Neural cell (in vitro differentiated cells): ENCODE results near the gene LARGE1. TPM values are rescaled to one million over a fixed set of nuclear protein-coding genes. Genes with fewer than 3 reads are reported as not detected.

Experiments
- H2AFZ ChIP-seq: fragments of 200-600, 300-800 bp; sonication (generic), shearing (Covaris generic); 2 replicates; pipeline ENCODE4 v1.6.0; 2014; ENCODE audit warnings: low read depth, mild to moderate bottlenecking, antibody characterized with exemption, low read length, moderate library complexity
- H3F3A ChIP-seq: fragments of 200-600 bp; shearing (Covaris generic); 2 replicates; pipeline ENCODE4 v1.6.1; 2016; ENCODE audit warnings: mild to moderate bottlenecking, moderate library complexity, mixed read lengths, antibody characterized with exemption, low read length; ENCODE audit not compliant: insufficient read depth, poor library complexity, severe bottlenecking
- H3K27ac ChIP-seq: fragments of 200-600, 300-800 bp; sonication (generic), shearing (Covaris generic); 2 replicates; pipeline ENCODE4 v1.5.1; 2014; ENCODE audit warnings: mild to moderate bottlenecking, low read length, moderate library complexity
- H3K27me3 ChIP-seq: fragments of 300-800, 200-600 bp; sonication (generic), shearing (Covaris generic); 2 replicates; pipeline ENCODE4 v1.6.0; 2014; ENCODE audit warnings: mild to moderate bottlenecking, low read depth, low read length, moderate library complexity; ENCODE audit not compliant: insufficient read depth
- H3K36me3 ChIP-seq: fragments of 300-800, 200-600 bp; sonication (generic), shearing (Covaris generic); 2 replicates; pipeline ENCODE4 v1.5.1; 2014; ENCODE audit warnings: mild to moderate bottlenecking, antibody characterized with exemption, low read length, moderate library complexity; ENCODE audit not compliant: insufficient read depth
- H3K4me2 ChIP-seq: fragments of 300-800, 200-600 bp; sonication (generic), shearing (Covaris generic); 2 replicates; pipeline ENCODE4 v1.6.0; 2014; ENCODE audit warnings: mild to moderate bottlenecking, low read length
- H3K4me3 ChIP-seq: fragments of 300-800, 200-600 bp; sonication (generic), shearing (Covaris generic); 2 replicates; pipeline ENCODE4 v1.5.1; 2014; ENCODE audit warnings: mild to moderate bottlenecking, low read length, moderate library complexity
- H3K79me2 ChIP-seq: fragments of 200-600 bp; shearing (Covaris generic); replicated peaks from 2 replicates; pipeline ENCODE4 v1.6.0; 2014; ENCODE audit warnings: mild to moderate bottlenecking, low read length, moderate library complexity; ENCODE audit not compliant: insufficient read depth
- H3K9ac ChIP-seq: fragments of 300-800, 200-600 bp; sonication (generic), shearing (Covaris generic); 2 replicates; pipeline ENCODE4 v1.6.1; 2016; ENCODE audit warnings: mild to moderate bottlenecking, low read length, mixed read lengths
- H3K9me2 ChIP-seq: fragments of 200-600 bp; shearing (Covaris generic); 2 replicates; pipeline ENCODE4 v1.6.1; 2016; ENCODE audit warnings: mild to moderate bottlenecking, low read length, mixed read lengths; ENCODE audit not compliant: insufficient read depth
- H3K9me3 ChIP-seq: fragments of 200-600, 300-800 bp; sonication (generic), shearing (Covaris generic); 2 replicates; pipeline ENCODE4 v1.6.1; 2016; ENCODE audit warnings: mild to moderate bottlenecking, mixed run types, low read length, moderate library complexity, mixed read lengths
- H4K20me1 ChIP-seq: fragments of 200-600 bp; shearing (Covaris generic); 2 replicates; pipeline ENCODE4 v1.6.1; 2016; ENCODE audit warnings: mild to moderate bottlenecking, mixed run types; ENCODE audit not compliant: insufficient read depth
- CTCF ChIP-seq: fragments of 450-650 bp; IDR thresholded peaks from 2 replicates; pipeline ENCODE4 v1.5.1; 2014; ENCODE audit warnings: antibody characterized with exemption, mild to moderate bottlenecking, moderate library complexity; ENCODE audit not compliant: poor library complexity, severe bottlenecking
- EP300 ChIP-seq: fragments of 450-650 bp; conservative IDR thresholded peaks from 2 replicates; pipeline ENCODE4 v1.6.1; 2014; ENCODE audit warnings: antibody characterized with exemption, mild to moderate bottlenecking, moderate library complexity; ENCODE audit not compliant: poor library complexity, severe bottlenecking
- EZH2 ChIP-seq: fragments of 200-600, 300-800 bp; shearing (Covaris generic), sonication (generic); IDR thresholded peaks from 2 replicates; pipeline ENCODE4 v1.6.1; 2014; ENCODE audit warnings: antibody characterized with exemption, low read length, borderline replicate concordance, mild to moderate bottlenecking; ENCODE audit not compliant: insufficient read depth, poor library complexity, severe bottlenecking
- MXI1 ChIP-seq: fragments of 450-650 bp; conservative IDR thresholded peaks from 2 replicates; pipeline ENCODE4 v1.6.1; 2014; ENCODE audit warnings: antibody characterized with exemption, mild to moderate bottlenecking; ENCODE audit not compliant: poor library complexity, severe bottlenecking
- POLR2AphosphoS5 ChIP-seq: IDR thresholded peaks from 2 replicates; pipeline ENCODE4 v1.6.1; 2012
- RAD21 ChIP-seq: fragments of 450-650 bp; conservative IDR thresholded peaks from 2 replicates; pipeline ENCODE4 v1.6.1; 2014; ENCODE audit warnings: antibody characterized with exemption, mild to moderate bottlenecking, moderate library complexity
- REST ChIP-seq: IDR thresholded peaks from 2 replicates; pipeline ENCODE4 v1.6.1; 2012; ENCODE audit warnings: borderline replicate concordance
- SMC3 ChIP-seq: fragments of 450-650 bp; conservative IDR thresholded peaks from 2 replicates; pipeline ENCODE4 v1.6.1; 2014; ENCODE audit warnings: antibody characterized with exemption, mild to moderate bottlenecking, moderate library complexity; ENCODE audit not compliant: poor library complexity
- TAF1 ChIP-seq: IDR thresholded peaks from 2 replicates; pipeline ENCODE4 v1.6.1; 2012; ENCODE audit warnings: low read depth
- polyA plus RNA-seq: library from polyadenylated mRNA; depleted of rRNA; stranded (reverse); fragments of >200 nt; gene quantifications from 2 replicates; pipeline ENCODE4 v1.2.3, GENCODE V29; 2014

LARGE1 gene
- polyA plus RNA-seq, 1 donor from 2014 or later: 27.5 TPM

GRCh38 chr22:33382436-33382835, 537.8 kb downstream of the LARGE1 start:
- Histone ChIP-seq H3K9ac (no peak overlapping the region), H3K36me3 (no peaks in the 10 kb centered on the region), H3K4me2 (no peak overlapping the region), H3K9me3 (no peaks in the 10 kb centered on the region), H4K20me1 (no peaks in the 10 kb centered on the region), H3F3A (no peaks in the 10 kb centered on the region), H3K79me2 (no peaks in the 10 kb centered on the region), H3K27me3 (no peaks in the 10 kb centered on the region), H3K9me2 (no peaks in the 10 kb centered on the region), H2AFZ (no peak overlapping the region), H3K4me3 (no peak overlapping the region), H3K27ac (no peak overlapping the region)
- TF ChIP-seq RAD21 (no peak), MXI1 (no peak), EP300 (no peak)

- no peak overlapping the region for H3K27ac ChIP-seq
- no peaks in the 10 kb centered on the region for H3K9me3 ChIP-seq
- H3K9ac ChIP-seq: no peak overlapping the region
- no peak overlapping the region for H2AFZ ChIP-seq
- TF ChIP-seq POLR2AphosphoS5 (no peak), RAD21 (no peak), EZH2 (no peak), SMC3 (no peak), CTCF (no peak), REST (no peak), EP300 (no peak), MXI1 (no peak), TAF1 (no peak)
- H3K4me2 ChIP-seq: no peak overlapping the region
- no peak overlapping the region for H3K4me3 ChIP-seq
- no peaks in the 10 kb centered on the region for H3K36me3 ChIP-seq
- H3K9me2 ChIP-seq: no peaks in the 10 kb centered on the region
- no peaks in the 10 kb centered on the region for H3K79me2 ChIP-seq
- H3F3A ChIP-seq: no peaks in the 10 kb centered on the region
- H3K27me3 ChIP-seq: no peaks in the 10 kb centered on the region
- no peaks in the 10 kb centered on the region for H4K20me1 ChIP-seq
Measured at GRCh38 chr22:33381531-33382406, 538.5 kb downstream of the LARGE1 start.
